Urothelium cell line (cell line): ENCODE data around the gene KCNH1.
"Not testable (repeated sequence)": the region's sequence is repeated elsewhere in the genome, so short reads cannot be mapped to it uniquely, and the experiment has no call there.

Source experiments
- DNase-seq: peaks from one replicate; pipeline ENCODE4 v3.0.0; 2011; ENCODE audit warnings: low spot score, mixed read lengths
- FAIRE-seq: peaks from 2 replicates; lab custom pipeline; 2011; peaks lifted over from hg19 to GRCh38; lab: Jason Lieb, UNC

The KCNH1 gene

GRCh38 chr1:211111351-211111750 is 22.6 kb downstream of the KCNH1 start:
- DNase-seq (no peak), FAIRE-seq (no peak)

DNA sequence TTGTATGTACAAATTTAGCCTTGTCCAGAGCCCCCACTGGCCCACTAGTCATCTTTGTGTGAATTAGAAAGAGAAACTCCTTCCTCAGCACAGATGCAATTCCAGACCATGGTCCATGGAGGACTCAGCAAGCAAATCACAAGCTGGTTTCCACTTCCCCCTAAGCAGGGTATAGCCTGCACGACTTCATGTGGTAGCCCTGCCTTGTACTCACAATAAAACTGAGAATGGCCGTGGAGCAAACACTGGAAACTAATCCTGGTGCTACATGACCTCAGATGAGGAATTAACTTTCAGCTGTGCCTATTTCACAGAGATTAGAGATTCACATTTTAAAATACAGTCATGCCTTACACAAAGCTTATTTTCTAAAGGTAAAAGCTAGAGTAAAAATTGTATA is 32.5 kb downstream of the KCNH1 start:
- DNase-seq (no peak), FAIRE-seq (no peak)

DNA sequence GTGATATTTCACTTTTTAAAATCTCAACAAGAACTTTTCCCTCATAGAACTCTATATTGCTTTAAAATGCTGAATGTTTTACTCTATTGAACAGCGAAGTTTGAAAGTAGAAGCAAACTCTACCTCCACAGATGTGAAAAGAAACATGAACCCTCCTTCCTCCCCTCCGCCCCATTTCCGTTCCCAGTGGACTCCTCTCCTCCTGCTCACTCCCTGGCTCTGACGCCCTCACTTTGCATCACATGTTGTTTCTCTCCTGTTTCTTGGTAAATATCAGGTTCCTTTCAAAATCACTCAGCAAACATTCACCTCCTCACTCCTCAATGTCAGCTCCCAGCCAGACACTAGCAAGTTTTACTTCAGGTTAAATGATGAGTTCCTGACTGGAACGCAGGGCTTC is 34.6 kb downstream of the KCNH1 start:
- DNase-seq (no peak), FAIRE-seq (no peak)

DNA sequence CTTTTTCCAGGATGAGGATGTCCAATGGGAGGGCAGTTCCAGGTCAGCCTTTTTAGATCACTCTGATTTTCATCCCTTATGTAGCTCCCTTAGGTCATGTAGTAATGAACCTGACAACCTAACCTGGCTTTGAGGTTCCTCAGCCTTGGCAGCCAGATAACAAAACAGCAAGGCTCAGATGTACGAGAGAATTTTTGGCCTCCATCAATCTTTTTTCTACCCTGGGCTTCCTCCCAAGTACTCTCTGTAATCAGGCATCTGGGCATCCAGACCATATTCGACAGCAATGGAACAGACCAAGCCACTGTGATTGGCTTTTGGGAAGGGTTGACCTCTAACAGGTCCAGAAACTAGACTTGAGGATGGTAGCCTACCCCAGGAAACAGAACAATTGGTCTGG is 38.6 kb downstream of the KCNH1 start:
- DNase-seq (no peak), FAIRE-seq (no peak)

DNA sequence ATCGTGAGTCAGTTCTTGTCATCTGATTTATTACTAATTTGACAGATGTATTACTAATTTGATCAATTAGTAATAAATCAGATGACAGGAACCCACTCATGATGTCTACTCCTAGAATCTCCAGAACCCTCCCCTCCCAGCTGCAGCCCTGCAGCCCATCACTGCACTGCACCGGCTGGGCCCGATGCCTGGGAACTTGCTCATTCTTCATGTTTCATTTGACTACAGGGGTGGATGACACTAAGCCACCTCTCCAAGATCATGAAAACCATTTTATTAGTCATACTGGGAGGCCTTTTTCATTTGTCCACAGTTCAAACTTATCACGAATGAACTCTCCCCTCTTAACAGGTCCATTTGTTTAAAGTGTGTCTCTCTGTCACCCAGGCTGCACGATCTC is 41.0 kb downstream of the KCNH1 start:
- DNase-seq (no peak), FAIRE-seq (no peak)

- DNase-seq = no peak
- no peak for FAIRE-seq
Observed at GRCh38 chr1:211091867-211092266, 42.1 kb downstream of the KCNH1 start.

- no peak for DNase-seq
- FAIRE-seq = no peak
Observed at GRCh38 chr1:211089536-211089935, 44.4 kb downstream of the KCNH1 start.

DNA sequence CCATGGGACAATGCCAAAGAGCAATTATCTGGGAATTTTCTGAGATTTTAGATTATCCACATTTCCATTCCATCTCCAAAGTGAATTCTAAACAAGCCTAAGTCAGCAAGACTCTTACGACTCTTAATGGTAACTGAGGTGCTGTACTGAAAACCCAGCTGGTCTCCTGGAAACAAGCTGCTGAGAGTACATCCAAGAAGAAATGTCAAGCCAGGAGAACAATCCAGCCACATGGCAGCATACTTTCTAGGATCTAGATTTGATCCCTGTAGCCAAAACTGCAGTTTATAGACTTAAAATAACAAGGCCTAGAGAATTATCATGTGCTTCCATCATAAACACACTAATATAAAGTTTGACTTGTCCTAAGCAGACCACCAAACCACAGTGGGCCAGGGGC is 45.8 kb downstream of the KCNH1 start:
- FAIRE-seq (no peak), DNase-seq (no peak)

DNA sequence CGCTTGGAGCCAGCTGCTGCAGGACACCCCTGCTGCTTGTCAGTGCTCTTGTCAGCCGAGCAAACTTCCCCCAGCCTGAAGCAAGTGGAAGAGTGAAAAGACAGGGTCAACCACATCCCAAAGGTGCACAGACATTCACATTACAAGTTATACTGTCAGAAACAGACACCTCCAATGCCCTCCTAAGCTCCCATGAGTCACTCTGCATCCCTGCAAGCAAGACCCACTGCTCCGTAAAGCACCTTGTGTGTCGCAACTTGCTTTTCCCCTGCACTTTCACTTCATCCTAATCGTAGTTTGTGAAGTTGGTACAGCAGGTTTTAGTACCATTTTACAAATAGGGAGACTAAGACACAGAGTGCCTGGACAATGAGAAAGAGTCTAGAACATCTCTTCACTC is 51.1 kb downstream of the KCNH1 start:
- DNase-seq (peak; percentile 39), FAIRE-seq (no peak)

GRCh38 chr1:211081447-211081846 is 52.5 kb downstream of the KCNH1 start:
- FAIRE-seq, DNase-seq: not testable (repeated sequence)

DNA sequence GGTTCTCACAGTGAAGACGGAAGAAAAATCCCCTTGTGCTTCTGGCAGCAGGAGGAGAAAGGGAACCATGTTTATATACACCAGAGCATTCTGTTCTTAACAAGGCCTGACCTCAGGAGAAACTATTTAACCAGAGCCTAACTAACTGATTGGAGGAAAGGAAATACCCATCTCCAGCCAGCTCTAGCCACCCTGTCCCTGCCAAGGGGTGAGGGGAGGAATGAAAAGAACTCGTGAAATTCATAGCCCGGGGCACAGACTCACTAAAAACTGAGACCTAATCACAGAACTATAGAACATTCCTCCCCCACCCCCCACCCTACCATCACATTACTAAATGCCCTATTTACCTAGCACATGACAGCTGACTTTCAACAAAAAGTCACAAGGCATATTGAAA is 65.0 kb downstream of the KCNH1 start:
- FAIRE-seq (no peak), DNase-seq (no peak)

- FAIRE-seq (no peak), DNase-seq (no peak)
Observed at GRCh38 chr1:211066781-211067384, 67.1 kb downstream of the KCNH1 start.

DNA sequence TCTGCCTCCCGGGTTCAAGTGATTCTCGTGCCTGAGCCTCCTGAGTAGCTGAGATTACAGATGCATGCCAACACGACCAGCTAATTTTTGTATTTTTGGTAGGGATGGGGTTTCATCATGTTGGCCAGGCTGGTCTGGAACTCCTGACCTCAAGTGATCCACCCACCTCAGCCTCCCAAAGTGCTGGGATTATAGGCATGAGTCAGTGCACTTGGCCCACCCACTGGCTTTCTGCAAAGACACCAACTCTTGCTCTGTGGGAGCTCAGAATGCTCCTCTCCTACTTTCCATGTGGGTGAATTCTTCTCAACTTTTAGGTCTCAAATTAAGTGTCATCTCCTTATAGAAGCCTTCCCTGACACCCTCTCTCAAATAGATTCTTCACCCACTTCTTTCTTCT is 92.1 kb downstream of the KCNH1 start:
- not testable (repeated sequence) for FAIRE-seq

DNA sequence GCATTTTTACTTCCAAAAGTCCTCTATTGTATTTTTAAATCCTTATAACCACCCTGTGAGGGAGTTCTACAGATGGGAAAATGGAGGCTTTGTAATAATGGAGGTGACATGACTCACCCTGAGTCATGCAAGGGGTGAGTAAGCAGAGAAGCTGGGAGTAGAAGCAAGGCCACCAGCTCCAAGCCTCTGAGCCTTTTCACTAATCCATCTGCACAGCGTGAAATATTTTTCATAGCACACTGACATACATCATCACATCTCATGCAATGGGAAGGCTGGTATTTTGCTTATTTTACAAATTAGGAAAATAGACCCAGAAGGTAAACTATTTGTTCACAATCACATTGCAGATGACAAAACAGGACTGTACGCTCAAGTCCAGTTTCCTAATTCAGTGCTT is 96.9 kb downstream of the KCNH1 start:
- FAIRE-seq (peak; percentile 44), DNase-seq (peak; percentile 86)

More for the DNA sequence above, 92.1 kb downstream of the KCNH1 start:
- not testable (repeated sequence) for DNase-seq

DNA sequence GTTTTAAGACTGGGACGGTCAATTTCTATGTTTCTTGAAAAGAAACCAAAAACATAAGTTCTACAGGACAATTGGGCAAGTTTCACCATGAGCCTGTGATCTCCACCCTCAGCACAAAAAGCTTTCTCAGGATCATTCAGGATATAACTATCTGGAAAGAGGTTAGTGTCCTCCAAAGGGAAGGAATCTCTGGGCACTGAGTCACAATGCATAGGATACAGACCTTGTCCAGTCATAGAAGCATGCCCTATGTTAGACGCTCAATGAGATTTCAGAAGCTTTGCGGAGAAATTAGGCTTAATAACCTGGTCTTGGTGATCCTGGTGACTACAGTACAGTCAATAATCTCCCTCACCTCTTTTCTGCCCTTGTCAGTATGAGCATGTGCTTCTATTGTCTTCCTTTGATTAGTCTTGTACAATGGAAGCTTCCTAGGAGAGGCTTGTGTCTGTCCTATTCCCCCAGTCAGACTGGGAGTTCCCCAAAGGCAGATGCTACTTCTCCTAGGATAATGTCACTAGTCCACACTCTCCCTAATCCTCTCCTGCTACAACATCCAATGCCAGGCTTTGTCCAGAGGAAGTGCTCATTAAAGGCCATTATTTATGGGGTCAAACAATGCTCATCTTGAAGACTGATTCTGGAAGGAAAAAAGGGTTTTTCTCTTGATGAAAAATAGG is 97.4 kb downstream of the KCNH1 start:
- no peak for DNase-seq
- FAIRE-seq = no peak

DNA sequence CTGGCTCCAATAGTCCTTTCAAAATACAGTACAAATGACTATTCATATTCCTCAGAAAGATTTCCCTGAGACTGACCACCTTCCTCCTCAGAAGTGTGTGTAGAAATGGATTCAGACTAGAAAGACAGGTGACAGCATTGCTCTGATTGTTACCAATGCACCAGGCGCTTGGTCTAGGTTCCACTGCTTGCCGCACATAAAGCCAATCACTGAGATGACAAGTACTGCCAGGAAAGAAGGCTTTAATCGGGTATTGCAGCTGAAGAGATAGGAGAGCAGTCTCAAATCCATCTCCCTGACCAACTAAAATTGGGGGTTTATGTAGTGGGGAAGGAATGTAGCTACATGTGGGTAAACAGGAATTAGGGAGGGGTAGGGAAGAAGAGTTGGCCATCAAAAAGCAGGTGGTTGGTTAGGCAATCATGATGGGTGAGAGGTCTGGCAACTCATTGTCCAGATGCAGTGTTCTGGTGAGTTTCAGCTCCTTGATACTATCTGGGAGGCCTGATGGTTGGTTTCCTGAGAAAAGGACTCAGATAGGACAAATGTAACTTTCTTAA is 98.0 kb downstream of the KCNH1 start:
- FAIRE-seq = no peak
- no peak for DNase-seq

DNA sequence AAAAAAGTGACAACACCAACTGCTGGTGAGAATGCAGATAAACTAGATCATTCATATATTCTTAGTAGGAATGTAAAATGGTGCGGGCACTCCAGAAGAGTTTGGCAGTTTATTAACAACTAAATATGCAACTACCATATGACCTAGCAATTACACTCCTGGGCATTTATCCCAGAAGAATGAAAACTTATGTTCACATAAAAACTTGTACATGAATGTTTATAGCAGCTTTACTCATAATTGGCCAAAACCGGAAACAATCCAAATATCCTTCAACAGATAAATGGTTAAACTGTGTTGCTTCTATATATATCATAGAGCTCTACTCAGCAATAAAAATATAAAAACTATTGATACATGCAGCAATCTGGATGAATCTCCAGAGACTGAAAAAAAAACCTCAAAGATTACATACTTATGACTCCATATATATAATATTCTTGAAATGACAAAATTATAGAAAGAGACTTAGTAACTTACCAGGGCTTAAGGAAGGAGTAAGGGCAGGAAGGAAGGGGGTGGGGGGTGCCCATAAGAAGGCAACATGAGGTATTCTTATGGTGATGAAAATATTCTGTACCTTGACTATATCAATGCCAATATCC is 99.9 kb downstream of the KCNH1 start:
- FAIRE-seq = no peak
- DNase-seq = no peak

- DNase-seq (no peak), FAIRE-seq (no peak)
Observed at GRCh38 chr1:211024901-211025300, 109.0 kb downstream of the KCNH1 start.

- no peak for DNase-seq
- no peak for FAIRE-seq
Observed at GRCh38 chr1:211019266-211019665, 114.7 kb downstream of the KCNH1 start.

DNA sequence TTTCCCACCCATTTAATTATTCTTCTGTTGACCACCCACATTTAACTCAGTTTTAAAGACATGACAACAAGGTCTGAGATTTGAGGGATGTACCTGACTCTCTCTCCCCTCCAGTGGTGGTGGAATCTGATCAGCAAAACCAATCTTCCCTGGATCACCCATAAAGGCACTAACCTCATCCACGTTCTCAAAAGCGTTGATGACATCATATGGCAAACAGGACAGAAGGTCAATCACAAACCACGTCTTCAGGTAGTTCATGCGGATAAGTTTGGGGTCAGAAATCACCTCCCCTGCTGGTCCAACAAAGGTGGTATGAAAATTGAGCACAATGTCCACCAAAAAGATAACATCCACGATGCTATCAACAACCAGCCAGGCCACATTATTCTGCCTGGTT is 115.3 kb downstream of the KCNH1 start:
- DNase-seq (no peak), FAIRE-seq (no peak)

- FAIRE-seq = no peak
- no peak for DNase-seq
Observed at GRCh38 chr1:211017075-211017718, 116.8 kb downstream of the KCNH1 start.

GRCh38 chr1:211014275-211014674 is 119.7 kb downstream of the KCNH1 start:
- FAIRE-seq (no peak), DNase-seq (no peak)
